Measurements from ENCODE around the gene KIR3DL2.
"Not testable (repeated sequence)": the region's sequence is repeated elsewhere in the genome, so short reads cannot be mapped to it uniquely, and the experiment has no call there.

DNA sequence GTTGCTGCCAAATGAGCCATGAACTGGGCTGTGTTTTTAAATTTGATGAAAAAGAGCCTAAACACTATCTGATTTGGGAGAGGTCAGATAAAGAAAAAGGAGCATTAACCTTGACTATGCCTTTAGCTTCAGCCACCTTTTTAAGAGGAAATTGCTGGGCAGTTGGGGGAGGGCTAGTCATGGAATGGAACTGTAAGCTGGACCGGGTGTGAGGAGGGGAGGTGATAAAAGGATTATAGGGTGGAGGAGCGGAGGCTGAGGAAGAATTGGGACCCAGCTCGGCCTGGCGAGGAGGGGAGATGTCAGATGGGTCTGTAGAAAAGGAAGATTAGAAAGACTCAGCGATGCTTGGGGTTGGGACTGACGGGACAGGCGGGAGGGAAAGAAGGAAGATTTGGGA, 48.4 kb downstream of the KIR3DL2 start:
- TF ChIP-seq, protein P1, sequence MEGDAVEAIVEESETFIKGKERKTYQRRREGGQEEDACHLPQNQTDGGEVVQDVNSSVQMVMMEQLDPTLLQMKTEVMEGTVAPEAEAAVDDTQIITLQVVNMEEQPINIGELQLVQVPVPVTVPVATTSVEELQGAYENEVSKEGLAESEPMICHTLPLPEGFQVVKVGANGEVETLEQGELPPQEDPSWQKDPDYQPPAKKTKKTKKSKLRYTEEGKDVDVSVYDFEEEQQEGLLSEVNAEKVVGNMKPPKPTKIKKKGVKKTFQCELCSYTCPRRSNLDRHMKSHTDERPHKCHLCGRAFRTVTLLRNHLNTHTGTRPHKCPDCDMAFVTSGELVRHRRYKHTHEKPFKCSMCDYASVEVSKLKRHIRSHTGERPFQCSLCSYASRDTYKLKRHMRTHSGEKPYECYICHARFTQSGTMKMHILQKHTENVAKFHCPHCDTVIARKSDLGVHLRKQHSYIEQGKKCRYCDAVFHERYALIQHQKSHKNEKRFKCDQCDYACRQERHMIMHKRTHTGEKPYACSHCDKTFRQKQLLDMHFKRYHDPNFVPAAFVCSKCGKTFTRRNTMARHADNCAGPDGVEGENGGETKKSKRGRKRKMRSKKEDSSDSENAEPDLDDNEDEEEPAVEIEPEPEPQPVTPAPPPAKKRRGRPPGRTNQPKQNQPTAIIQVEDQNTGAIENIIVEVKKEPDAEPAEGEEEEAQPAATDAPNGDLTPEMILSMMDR (IDR thresholded peaks at IDR 0.05): not testable (repeated sequence)
- TF ChIP-seq ZFX (IDR thresholded peaks at IDR 0.05; ENCODE audit: borderline replicate concordance): not testable (repeated sequence)

Data from 22Rv1 (cell line).